Measurements from ENCODE around the gene CORT.
"Not testable (repeated sequence)": the region's sequence is repeated elsewhere in the genome, so short reads cannot be mapped to it uniquely, and the experiment has no call there.

Gene CORT

DNA sequence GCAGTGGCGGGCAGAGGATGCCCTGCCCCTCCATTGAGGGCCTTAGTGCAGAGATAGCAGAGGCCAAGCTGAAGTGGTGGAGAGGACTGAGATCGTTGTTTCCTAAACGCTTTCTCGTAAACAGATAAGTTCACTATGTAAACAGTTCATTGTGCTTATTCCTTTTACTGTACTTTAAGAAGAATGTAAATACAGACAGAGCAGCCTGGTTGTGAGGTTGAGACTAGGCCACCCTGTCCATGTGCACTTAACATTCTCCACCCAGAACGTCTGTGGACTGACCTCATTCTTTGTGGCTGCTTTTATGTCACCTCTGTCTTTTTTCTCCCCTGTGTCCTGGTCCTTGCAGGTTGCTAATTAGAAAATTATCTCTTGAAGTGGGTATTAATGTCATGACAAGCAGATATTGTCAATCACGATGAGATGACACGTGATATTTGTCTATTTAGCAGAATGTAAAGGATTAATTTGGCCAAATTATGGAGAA is 11.1 kb upstream of the CORT start:
- no peak for DNase-seq (ENCODE audit: low read depth)

DNA sequence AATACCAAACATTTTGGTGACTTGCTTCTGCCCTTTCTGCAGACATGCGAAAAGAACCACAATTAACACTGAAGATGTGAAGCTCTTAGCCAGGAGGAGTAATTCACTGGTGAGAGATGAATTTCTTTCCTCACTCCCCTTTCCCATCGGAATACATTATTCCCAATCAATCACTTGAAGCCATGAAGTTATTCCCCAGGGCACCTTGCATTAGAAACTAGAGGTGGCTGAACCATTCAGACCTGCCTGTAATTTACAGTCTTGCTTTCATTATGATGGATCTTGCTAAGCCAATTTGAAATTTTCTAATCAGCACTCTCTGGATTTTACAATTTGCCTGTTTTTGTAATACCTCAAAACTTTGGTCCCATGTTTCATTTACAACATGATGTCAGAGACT is 9.5 kb upstream of the CORT start:
- no peak for DNase-seq (ENCODE audit: low read depth)

GRCh38 chr1:10440794-10441193 is 9.0 kb upstream of the CORT start:
- no peak for DNase-seq (ENCODE audit: low read depth)

GRCh38 chr1:10444248-10444647 is 5.6 kb upstream of the CORT start:
- no peak for DNase-seq (ENCODE audit: low read depth)

GRCh38 chr1:10444795-10445397 is 4.9 kb upstream of the CORT start:
- no peak for DNase-seq (ENCODE audit: low read depth)

DNA sequence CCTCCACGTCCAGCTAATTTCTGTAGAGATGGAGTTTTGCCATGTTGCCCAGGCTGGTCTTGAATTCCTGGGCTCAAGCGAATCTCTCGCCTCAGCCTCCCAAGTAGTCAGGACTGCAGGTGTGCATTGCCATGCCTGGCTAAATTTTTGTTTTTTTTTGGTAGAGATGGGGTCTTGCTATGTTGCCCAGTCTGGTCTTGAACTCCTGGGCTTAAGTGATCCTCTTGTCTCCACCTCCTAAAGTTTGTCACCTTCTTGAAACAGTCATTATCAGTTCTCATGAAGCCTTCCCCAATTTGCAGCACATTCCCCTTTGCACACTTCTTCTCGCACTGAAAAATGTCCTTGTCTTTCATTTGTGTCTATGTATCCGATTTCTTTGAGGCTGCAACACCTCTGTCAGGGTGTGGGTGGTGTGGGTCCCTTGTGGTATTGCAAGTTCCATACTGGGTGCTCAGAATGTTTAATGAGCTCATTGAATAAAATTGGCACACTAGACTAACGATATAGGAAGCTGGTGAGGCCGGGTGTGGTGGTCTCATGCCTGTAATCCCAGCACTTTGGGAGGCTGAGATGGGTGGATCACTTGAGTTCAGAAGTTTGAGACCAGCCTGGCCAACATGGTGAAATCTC is 2.9 kb upstream of the CORT start:
- DNase-seq (ENCODE audit: low read depth) = no peak

DNA sequence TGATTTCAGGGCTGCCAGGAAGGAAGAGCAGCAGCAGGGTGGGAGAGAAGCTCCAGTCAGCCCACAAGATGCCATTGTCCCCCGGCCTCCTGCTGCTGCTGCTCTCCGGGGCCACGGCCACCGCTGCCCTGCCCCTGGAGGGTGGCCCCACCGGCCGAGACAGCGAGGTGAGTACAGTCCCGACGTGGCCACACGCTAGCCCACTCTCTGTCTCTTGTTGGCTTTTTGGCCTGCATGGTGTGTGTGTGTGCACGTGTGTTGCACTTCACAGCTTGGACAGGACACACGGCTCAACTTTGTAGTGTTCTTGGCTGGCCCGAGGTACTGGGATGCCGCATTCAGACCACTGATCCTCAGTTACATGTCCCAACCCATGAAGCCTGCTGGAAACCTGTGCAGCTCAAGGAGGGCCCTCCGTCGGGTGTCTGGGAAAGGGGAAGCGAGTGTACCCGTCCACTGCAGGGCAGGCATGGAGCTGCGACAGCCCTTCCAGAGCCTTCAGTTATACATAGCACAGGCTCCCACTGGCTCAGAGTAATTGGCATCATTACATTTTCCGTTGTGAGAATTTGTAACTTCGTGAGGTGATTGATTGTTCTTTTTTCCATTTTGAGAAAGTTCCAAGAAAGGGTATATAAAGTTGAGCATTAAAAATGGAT is 454 bp downstream of the CORT start:
- DNase-seq (ENCODE audit: low read depth) = no peak

DNA sequence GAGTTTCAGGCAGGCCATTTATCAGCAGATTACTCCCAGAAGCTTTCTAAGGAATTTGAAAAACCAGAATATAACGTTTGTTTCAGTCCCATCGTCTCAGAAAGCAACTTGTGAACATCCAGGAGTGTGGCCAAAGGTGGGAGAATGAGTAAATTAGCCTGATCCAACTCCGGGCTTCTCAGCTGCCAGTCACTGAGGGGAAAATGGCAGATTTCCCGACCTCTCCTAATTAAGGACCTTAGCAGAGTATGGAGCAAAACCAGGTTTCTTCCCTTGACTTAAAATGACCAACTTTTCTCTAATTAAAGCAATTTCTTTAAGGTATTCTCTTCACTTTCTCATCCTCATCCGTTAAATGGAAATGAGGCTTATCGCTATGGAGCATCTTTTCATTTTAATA is 1.0 kb downstream of the CORT start:
- no peak for DNase-seq (ENCODE audit: low read depth)

- DNase-seq (ENCODE audit: low read depth) = no peak
These were observed 1.5 kb downstream of the CORT start for GRCh38 chr1:10451287-10451686.

- DNase-seq (ENCODE audit: low read depth) = no peak
These were observed 6.2 kb downstream of the CORT start for GRCh38 chr1:10456048-10456447.

DNA sequence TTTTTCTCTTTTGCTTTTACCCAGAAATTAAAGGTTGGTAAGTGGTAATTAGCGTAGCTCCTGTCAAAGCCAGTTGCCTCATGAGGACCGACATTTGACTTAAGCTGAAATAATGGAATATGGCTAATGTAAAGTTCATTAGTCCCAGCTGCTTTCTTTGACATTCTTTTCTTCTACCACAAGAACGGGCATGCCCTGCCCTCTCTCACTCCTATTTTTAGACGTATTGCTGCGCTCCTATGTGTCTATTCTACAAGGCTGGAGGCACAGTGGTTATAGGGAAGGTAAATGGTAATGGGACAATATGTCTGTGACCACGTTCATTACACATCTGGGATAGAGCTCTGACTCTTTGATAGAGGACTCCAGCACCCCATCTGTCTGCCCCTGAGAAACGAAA is 6.8 kb downstream of the CORT start:
- no peak for DNase-seq (ENCODE audit: low read depth)

DNA sequence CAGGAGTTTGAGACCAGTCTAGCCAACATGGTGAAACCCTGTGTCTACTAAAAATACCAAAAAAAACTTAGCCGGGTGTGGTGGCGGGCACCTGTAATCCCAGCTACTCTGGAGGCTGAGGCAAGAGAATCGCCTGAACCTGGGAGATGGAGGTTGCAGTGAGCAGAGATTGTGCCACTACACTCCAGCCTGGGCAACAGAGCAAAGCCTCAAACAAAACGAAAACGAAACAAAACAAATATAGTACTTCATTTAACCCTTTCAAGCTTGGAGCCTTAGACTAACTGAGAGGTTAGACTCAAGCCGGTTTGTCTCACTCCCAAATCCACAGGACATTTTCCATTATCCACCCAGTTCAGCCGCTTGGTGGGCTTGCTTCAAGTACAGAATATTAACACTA is 7.6 kb downstream of the CORT start:
- DNase-seq (ENCODE audit: low read depth) = not testable (repeated sequence)

GRCh38 chr1:10457875-10458274 is 8.0 kb downstream of the CORT start:
- no peak for DNase-seq (ENCODE audit: low read depth)

- no peak for DNase-seq (ENCODE audit: low read depth)
These were observed 9.4 kb downstream of the CORT start for GRCh38 chr1:10459184-10459583.

- no peak for DNase-seq (ENCODE audit: low read depth)
These were observed 17.2 kb downstream of the CORT start for GRCh38 chr1:10467078-10467477.

GRCh38 chr1:10470043-10470442 is 20.2 kb downstream of the CORT start:
- no peak for DNase-seq (ENCODE audit: low read depth)

DNA sequence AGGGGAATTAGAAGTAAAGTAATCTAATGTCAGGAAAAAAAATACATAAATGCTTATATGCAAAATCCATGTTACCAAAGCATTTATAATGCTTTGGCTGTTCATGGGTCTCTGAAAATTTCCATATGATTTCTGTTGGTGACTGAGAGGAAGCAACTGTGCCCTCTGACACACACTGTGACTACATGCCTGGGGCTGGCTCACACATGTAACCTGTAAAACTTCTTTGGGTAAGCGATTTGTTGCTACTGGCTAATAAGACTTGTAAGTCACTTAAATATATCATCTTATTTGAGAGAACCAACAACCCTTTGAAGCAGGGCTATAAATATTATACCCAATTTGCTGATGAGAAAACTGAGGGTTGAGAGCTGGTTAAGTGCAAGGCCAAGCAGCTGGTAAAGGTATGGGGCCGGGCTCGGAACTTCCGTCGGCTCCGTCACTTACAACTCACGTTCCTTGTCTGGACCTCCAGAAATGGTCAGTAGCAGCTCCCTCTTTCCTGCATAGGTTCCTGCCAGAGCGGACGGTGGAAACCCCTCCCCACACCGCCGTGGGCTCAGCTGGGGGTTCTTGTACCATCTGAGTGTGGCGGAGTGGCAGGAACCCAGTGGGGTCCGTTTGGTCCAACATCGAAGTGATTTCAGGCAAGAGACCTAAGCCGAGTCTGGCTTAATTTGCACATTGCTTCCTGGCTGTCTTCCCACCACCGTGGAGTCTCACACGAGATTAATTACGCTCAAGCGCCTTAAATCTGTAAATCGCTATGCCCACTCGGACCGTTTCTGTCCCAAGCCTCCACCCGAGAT is 21.8 kb downstream of the CORT start:
- no peak for DNase-seq (ENCODE audit: low read depth)

GRCh38 chr1:10472220-10473144 is 22.7 kb downstream of the CORT start, which contains the start of gene DFFA:
Gene DFFA, minus strand, starts transcription at chr1:10472529. Its CDS starts 71 bp downstream, at chr1:10472458.
- peak; percentile 89 for DNase-seq (ENCODE audit: low read depth)

DNA sequence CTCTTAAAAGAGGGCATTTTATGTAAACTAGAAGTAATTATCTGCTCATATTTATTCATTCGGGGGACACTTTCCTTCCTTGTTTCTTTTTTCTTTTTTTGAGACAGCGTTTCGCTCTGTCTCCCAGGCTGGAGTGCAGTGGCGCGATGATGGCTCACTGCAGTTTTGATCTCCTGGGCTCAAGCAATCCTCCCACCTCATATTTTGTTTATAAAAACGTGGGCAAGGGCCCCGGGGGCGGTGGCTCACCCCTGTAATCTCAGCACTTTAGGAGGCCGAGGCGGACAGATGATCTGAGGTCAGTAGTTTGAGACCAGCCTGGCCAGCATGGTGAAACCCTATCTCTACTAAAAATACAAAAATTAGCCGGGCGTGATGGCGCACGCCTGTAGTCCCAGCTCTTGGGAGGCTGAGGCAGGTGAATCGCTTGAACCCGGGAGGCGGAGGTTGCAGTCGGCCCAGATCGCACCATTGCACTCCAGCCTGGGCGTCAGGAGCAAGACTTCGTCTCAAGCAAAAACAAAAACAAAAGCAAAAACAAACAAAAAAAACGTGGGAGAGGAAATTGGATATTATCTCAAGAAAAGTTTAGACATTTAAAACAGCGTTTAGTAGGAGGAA is 23.4 kb downstream of the CORT start:
- DNase-seq (ENCODE audit: low read depth) = no peak

GRCh38 chr1:10474309-10474612 is 24.4 kb downstream of the CORT start:
- DNase-seq (ENCODE audit: low read depth) = not testable (repeated sequence)
